HepG2 (cell line): ENCODE results near the gene HES7. TPM values are rescaled to one million over a fixed set of nuclear protein-coding genes. Genes with fewer than 3 reads are reported as not detected.

Experiments
- AGO2 ChIP-seq: fragments of 200-400 bp; formaldehyde crosslinking; optimal IDR thresholded peaks from 2 replicates; pipeline ENCODE3; 2017; ENCODE audit warnings: mild to moderate bottlenecking, low read depth, low read length, moderate library complexity
- IRF1 ChIP-seq: sonication (generic); formaldehyde crosslinking; IDR thresholded peaks from 2 replicates; pipeline ENCODE4 v1.4.0; 2020; ENCODE audit warnings: low read depth, mild to moderate bottlenecking, missing genetic modification reagents
- KLF6 ChIP-seq: IDR thresholded peaks from 2 replicates; pipeline ENCODE4 v1.8.0; 2016; ENCODE audit warnings: missing biosample characterization, missing genetic modification reagents
- NFRKB ChIP-seq: fragments of 450-650 bp; IDR thresholded peaks from 2 replicates; pipeline ENCODE4 v1.6.1; 2017
- POGZ ChIP-seq: sonication (generic); formaldehyde crosslinking; IDR thresholded peaks from 2 replicates; pipeline ENCODE4 v1.4.0; 2020; ENCODE audit warnings: mild to moderate bottlenecking, missing genetic modification reagents
- POLR2AphosphoS5 ChIP-seq: IDR thresholded peaks from 2 replicates; pipeline ENCODE4 v1.6.1; 2012; ENCODE audit warnings: low read depth, low read length
- REPIN1 ChIP-seq: sonication (generic); formaldehyde crosslinking; IDR thresholded peaks from 2 replicates; pipeline ENCODE4 v1.8.0; 2022; ENCODE audit warnings: missing genetic modification reagents, low read depth, mild to moderate bottlenecking, borderline replicate concordance
- SAFB2 ChIP-seq: sonication (generic); formaldehyde crosslinking; IDR thresholded peaks from 2 replicates; pipeline ENCODE4 v1.5.1; 2020; ENCODE audit warnings: missing genetic modification reagents, low read depth, mild to moderate bottlenecking, borderline replicate concordance
- SPEN ChIP-seq: sonication (generic); formaldehyde crosslinking; IDR thresholded peaks from 2 replicates; pipeline ENCODE4 v1.5.1; 2020; ENCODE audit warnings: low read depth, mild to moderate bottlenecking, missing genetic modification reagents
- ZIK1 ChIP-seq: sonication (generic); formaldehyde crosslinking; IDR thresholded peaks from 2 replicates; pipeline ENCODE4 v1.5.0; 2020; ENCODE audit warnings: mild to moderate bottlenecking, low read depth, missing genetic modification reagents, borderline replicate concordance
- ZNF44 ChIP-seq: sonication (generic); formaldehyde crosslinking; IDR thresholded peaks from 2 replicates; pipeline ENCODE4 v1.5.1; 2020; ENCODE audit warnings: mild to moderate bottlenecking, missing genetic modification reagents
- ZNF510 ChIP-seq: sonication (generic); formaldehyde crosslinking; IDR thresholded peaks from 2 replicates; pipeline ENCODE4 v1.4.0; 2020; ENCODE audit warnings: low read depth, mild to moderate bottlenecking, missing genetic modification reagents
- polyA plus RNA-seq, 8 experiments: library from polyadenylated mRNA; depleted of rRNA in 3 of 8; stranded (reverse) in 7 of 8; unstranded in 1 of 8; fragments of >200 nt; fragmentation: Illumina TruSeq in 4 of 8; extraction: Trizol in 4 of 8; gene quantifications; 2 replicates each; pipeline versions ENCODE4 v1.2.1 to v1.2.3, GENCODE V29; 2011 to 2016; ENCODE audit warnings: low read depth in 4 of 8, missing spikeins in 1 of 8, mixed read lengths in 1 of 8; ENCODE audit not compliant: insufficient read depth in 1 of 8
- total RNA-seq, 5 experiments: library from RNA; depleted of rRNA; stranded (reverse); fragments of >200 nt; fragmentation: Illumina TruSeq; extraction: Trizol; gene quantifications; 2 replicates each; pipeline ENCODE4 v1.2.3, GENCODE V29; 2016; ENCODE audit warnings: low read depth in 1 of 5
- TF ChIP-seq, protein P1 (sequence below): sonication (generic); formaldehyde crosslinking; IDR thresholded peaks from 2 replicates; pipeline ENCODE4 v1.8.0; 2022; ENCODE audit warnings: mild to moderate bottlenecking, missing genetic modification reagents
- TF ChIP-seq, protein P2 (sequence below): sonication (generic); formaldehyde crosslinking; conservative IDR thresholded peaks from 2 replicates; pipeline ENCODE4 v1.4.0; 2020; ENCODE audit warnings: missing genetic modification reagents
- TF ChIP-seq, protein P3 (sequence below): sonication (generic); formaldehyde crosslinking; IDR thresholded peaks from 2 replicates; pipeline ENCODE4 v1.5.0; 2020; ENCODE audit warnings: mild to moderate bottlenecking, missing genetic modification reagents, borderline replicate concordance
- TF ChIP-seq, protein P4 (sequence below): sonication (generic); formaldehyde crosslinking; IDR thresholded peaks from 2 replicates; pipeline ENCODE4 v1.8.0; 2022; ENCODE audit warnings: mild to moderate bottlenecking, missing genetic modification reagents, moderate library complexity

HES7 gene
- total and polyA plus RNA-seq, 2 of the 13 experiments (the other 11 are each of a cell fraction or from before 2014, with no cell fraction given) = not detected

DNA sequence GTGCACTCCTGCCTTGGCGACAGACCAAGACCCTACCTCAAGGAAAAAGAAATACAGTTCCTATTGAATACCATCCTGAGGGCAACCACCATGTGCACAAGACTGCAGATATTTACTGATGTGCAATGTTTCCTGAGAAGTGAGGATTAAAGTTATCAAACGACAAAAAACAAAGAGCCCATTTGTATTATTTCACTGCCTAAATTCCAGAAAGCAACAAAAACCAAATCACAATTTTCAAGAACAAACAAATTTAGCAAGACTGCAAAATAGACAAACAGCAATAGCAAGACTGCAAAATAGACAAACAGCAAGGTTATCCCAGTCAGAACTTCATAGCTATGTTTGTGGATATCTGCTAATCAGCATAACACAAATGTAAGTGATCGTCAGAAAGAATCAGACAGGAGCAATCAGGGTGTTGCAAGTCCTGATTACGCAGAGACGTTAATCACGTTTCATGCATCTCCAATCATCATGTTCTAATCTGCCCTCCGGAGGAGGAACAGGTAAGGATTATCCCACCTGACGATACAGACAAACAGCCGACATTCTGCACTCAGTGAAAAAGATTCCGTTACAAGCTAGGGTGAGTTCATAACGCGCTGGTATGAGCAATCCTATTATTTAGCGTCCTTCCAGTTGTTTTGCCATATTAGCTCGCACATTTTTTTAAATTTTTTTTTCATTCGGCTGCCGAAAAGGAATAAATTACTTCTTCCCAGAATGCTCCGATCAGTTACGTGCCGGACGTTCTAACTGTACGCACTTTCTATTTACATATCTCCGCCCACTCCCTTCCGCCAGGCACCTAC is 49.4 kb upstream of the HES7 start (continued):
- TF ChIP-seq, protein P1, sequence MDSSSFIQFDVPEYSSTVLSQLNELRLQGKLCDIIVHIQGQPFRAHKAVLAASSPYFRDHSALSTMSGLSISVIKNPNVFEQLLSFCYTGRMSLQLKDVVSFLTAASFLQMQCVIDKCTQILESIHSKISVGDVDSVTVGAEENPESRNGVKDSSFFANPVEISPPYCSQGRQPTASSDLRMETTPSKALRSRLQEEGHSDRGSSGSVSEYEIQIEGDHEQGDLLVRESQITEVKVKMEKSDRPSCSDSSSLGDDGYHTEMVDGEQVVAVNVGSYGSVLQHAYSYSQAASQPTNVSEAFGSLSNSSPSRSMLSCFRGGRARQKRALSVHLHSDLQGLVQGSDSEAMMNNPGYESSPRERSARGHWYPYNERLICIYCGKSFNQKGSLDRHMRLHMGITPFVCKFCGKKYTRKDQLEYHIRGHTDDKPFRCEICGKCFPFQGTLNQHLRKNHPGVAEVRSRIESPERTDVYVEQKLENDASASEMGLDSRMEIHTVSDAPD = peak; percentile 48; the same call in 1 of the 2 replicates
- TF ChIP-seq, protein P2, sequence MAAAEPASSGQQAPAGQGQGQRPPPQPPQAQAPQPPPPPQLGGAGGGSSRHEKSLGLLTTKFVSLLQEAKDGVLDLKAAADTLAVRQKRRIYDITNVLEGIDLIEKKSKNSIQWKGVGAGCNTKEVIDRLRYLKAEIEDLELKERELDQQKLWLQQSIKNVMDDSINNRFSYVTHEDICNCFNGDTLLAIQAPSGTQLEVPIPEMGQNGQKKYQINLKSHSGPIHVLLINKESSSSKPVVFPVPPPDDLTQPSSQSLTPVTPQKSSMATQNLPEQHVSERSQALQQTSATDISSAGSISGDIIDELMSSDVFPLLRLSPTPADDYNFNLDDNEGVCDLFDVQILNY (CRISPR knock-in tag) = peak; percentile 78
- TF ChIP-seq, protein P3, sequence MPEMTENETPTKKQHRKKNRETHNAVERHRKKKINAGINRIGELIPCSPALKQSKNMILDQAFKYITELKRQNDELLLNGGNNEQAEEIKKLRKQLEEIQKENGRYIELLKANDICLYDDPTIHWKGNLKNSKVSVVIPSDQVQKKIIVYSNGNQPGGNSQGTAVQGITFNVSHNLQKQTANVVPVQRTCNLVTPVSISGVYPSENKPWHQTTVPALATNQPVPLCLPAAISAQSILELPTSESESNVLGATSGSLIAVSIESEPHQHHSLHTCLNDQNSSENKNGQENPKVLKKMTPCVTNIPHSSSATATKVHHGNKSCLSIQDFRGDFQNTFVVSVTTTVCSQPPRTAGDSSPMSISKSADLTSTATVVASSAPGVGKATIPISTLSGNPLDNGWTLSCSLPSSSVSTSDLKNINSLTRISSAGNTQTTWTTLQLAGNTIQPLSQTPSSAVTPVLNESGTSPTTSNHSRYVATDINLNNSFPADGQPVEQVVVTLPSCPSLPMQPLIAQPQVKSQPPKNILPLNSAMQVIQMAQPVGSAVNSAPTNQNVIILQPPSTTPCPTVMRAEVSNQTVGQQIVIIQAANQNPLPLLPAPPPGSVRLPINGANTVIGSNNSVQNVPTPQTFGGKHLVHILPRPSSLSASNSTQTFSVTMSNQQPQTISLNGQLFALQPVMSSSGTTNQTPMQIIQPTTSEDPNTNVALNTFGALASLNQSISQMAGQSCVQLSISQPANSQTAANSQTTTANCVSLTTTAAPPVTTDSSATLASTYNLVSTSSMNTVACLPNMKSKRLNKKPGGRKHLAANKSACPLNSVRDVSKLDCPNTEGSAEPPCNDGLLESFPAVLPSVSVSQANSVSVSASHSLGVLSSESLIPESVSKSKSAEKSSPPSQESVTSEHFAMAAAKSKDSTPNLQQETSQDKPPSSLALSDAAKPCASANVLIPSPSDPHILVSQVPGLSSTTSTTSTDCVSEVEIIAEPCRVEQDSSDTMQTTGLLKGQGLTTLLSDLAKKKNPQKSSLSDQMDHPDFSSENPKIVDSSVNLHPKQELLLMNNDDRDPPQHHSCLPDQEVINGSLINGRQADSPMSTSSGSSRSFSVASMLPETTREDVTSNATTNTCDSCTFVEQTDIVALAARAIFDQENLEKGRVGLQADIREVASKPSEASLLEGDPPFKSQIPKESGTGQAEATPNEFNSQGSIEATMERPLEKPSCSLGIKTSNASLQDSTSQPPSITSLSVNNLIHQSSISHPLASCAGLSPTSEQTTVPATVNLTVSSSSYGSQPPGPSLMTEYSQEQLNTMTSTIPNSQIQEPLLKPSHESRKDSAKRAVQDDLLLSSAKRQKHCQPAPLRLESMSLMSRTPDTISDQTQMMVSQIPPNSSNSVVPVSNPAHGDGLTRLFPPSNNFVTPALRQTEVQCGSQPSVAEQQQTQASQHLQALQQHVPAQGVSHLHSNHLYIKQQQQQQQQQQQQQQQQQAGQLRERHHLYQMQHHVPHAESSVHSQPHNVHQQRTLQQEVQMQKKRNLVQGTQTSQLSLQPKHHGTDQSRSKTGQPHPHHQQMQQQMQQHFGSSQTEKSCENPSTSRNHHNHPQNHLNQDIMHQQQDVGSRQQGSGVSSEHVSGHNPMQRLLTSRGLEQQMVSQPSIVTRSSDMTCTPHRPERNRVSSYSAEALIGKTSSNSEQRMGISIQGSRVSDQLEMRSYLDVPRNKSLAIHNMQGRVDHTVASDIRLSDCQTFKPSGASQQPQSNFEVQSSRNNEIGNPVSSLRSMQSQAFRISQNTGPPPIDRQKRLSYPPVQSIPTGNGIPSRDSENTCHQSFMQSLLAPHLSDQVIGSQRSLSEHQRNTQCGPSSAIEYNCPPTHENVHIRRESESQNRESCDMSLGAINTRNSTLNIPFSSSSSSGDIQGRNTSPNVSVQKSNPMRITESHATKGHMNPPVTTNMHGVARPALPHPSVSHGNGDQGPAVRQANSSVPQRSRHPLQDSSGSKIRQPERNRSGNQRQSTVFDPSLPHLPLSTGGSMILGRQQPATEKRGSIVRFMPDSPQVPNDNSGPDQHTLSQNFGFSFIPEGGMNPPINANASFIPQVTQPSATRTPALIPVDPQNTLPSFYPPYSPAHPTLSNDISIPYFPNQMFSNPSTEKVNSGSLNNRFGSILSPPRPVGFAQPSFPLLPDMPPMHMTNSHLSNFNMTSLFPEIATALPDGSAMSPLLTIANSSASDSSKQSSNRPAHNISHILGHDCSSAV (CRISPR knock-in tag) = no peak
- TF ChIP-seq ZIK1 (CRISPR knock-in tag) = 0 out of 2 replicates have a peak, but pooled peaks have one; percentile 45
- TF ChIP-seq ZNF44 (CRISPR knock-in tag) = 0 out of 2 replicates have a peak, but pooled peaks have one; percentile 64
- TF ChIP-seq IRF1 (CRISPR knock-in tag) = no peak
- TF ChIP-seq POLR2AphosphoS5 = peak; percentile 100
- no peak for TF ChIP-seq ZNF510
- peak; percentile 95 for TF ChIP-seq KLF6
- TF ChIP-seq SAFB2 (CRISPR knock-in tag) = peak; percentile 58; the same call in 1 of the 2 replicates
- TF ChIP-seq, protein P4, sequence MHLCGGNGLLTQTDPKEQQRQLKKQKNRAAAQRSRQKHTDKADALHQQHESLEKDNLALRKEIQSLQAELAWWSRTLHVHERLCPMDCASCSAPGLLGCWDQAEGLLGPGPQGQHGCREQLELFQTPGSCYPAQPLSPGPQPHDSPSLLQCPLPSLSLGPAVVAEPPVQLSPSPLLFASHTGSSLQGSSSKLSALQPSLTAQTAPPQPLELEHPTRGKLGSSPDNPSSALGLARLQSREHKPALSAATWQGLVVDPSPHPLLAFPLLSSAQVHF = peak; percentile 79; the same call in 1 of the 2 replicates
- TF ChIP-seq POGZ = peak; percentile 55; the same call in 1 of the 2 replicates
- TF ChIP-seq AGO2 = no peak
- peak; percentile 98 for TF ChIP-seq REPIN1
- TF ChIP-seq SPEN (CRISPR knock-in tag) = peak; percentile 50; the same call in 1 of the 2 replicates
- TF ChIP-seq NFRKB = no peak
